Measurements from ENCODE around the gene MATN4. TPM values are rescaled to one million over a fixed set of nuclear protein-coding genes. Genes with fewer than 3 reads are reported as not detected.

The MATN4 gene
- total RNA-seq, 1 experiment from 2014 or later = 0.64 TPM

GRCh38 chr20:45313943-45314342 is 5.8 kb upstream of the MATN4 start:
- intact Hi-C loops (cut with micrococcal nuclease) = loop anchor here (5.0 kb wide), 1 partner anchor 272 kb away; no protein-coding TSS in a partner anchor
- Histone ChIP-seq H4K20me1 (ENCODE audit: insufficient read depth) (no peaks in the 10 kb centered on the region), H3K9me3 (ENCODE audit: control insufficient read depth in 1 of 2, insufficient read depth in 1 of 2, low read depth in 1 of 2, low read length in 2 of 2) (no peaks in the 10 kb centered on the region), H3K4me3 (replicated peaks in 1 of 2; ENCODE audit: low read depth in 1 of 2, low read length in 2 of 2) (no peak overlapping the region), H3K27ac (ENCODE audit: low read depth, low read length) (no peak overlapping the region), H3K9me2 (ENCODE audit: insufficient read depth) (no peaks in the 10 kb centered on the region), H3K4me1 (ENCODE audit: control insufficient read depth in 1 of 2, insufficient read depth in 2 of 2, low read length in 2 of 2) (peaks cover 0 to 10% of the 10 kb centered on the region in 2 experiments; a peak in 2 of 4 replicates), H3K27me3 (ENCODE audit: insufficient read depth, low read length) (no peaks in the 10 kb centered on the region), H3K79me2 (ENCODE audit: insufficient read depth, low read length) (no peaks in the 10 kb centered on the region), H2AFZ (ENCODE audit: low read depth, low read length, poor library complexity, severe bottlenecking) (no peak overlapping the region), H3K9ac (ENCODE audit: low read length) (no peak overlapping the region), H3K4me2 (ENCODE audit: low read length) (no peak overlapping the region), H3K36me3 (ENCODE audit: control insufficient read depth in 1 of 2, insufficient read depth in 2 of 2, low read length in 2 of 2) (no peaks in the 10 kb centered on the region)
- no TSS peak for BruUV-seq (replicated peaks)
- ChIA-PET POLR2A (no interaction called here), RAD21 (ENCODE audit: low non-redundant PET in 1 of 2, low total read pairs in 2 of 2, uncharacterized antibody in 2 of 2, unreplicated experiment in 2 of 2) (no interaction called here), CTCF (interaction anchor here (0.6 to 1.3 kb wide), 4 partner anchors 13 to 386 kb away, joined by 3 to 4 read pairs (median 3); no protein-coding TSS in a partner anchor)
- no peak for TF ChIP-seq ZNF274 (IDR thresholded peaks at IDR 0.05; ENCODE audit: low read depth, low read length)
- TF ChIP-seq TCF7L2 (IDR thresholded peaks at IDR 0.05; ENCODE audit: borderline replicate concordance, extremely low read depth, insufficient read depth, insufficient read length) = no peak
- no peak for TF ChIP-seq SIN3A (IDR thresholded peaks at IDR 0.05; ENCODE audit: low read depth)
- TF ChIP-seq ELF1 (IDR thresholded peaks at IDR 0.05; ENCODE audit: borderline replicate concordance, low read depth) = no peak
- no peak for TF ChIP-seq EZH2phosphoT487 (IDR thresholded peaks at IDR 0.05; ENCODE audit: borderline replicate concordance)
- TF ChIP-seq, protein P1, sequence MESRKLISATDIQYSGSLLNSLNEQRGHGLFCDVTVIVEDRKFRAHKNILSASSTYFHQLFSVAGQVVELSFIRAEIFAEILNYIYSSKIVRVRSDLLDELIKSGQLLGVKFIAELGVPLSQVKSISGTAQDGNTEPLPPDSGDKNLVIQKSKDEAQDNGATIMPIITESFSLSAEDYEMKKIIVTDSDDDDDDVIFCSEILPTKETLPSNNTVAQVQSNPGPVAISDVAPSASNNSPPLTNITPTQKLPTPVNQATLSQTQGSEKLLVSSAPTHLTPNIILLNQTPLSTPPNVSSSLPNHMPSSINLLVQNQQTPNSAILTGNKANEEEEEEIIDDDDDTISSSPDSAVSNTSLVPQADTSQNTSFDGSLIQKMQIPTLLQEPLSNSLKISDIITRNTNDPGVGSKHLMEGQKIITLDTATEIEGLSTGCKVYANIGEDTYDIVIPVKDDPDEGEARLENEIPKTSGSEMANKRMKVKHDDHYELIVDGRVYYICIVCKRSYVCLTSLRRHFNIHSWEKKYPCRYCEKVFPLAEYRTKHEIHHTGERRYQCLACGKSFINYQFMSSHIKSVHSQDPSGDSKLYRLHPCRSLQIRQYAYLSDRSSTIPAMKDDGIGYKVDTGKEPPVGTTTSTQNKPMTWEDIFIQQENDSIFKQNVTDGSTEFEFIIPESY (IDR thresholded peaks at IDR 0.05; ENCODE audit: extremely low read depth, insufficient replicate concordance, low read length) = no peak
- TF ChIP-seq SP1 (IDR thresholded peaks at IDR 0.05; ENCODE audit: low read depth) = no peak
- no peak for TF ChIP-seq POLR2A (IDR thresholded peaks at IDR 0.05; ENCODE audit: borderline replicate concordance, extremely low read depth, insufficient read depth, insufficient read length)
- TF ChIP-seq CTCF (IDR thresholded peaks at IDR 0.05 in 2 of 3, conservative IDR thresholded peaks at IDR 0.05 in 1 of 3; ENCODE audit: borderline replicate concordance in 1 of 3, insufficient read depth in 1 of 3, low read depth in 2 of 3, low read length in 2 of 3) = no peak
- TF ChIP-seq CBX3 (IDR thresholded peaks at IDR 0.05; ENCODE audit: low read depth) = no peak
- TF ChIP-seq REST (IDR thresholded peaks at IDR 0.05; ENCODE audit: low read depth) = no peak
- no peak for TF ChIP-seq POLR2AphosphoS5 (IDR thresholded peaks at IDR 0.05; ENCODE audit: low read depth, low read length)
- DNase-seq (ENCODE audit: low read depth, low spot score) (no peak), ATAC-seq (no peak)
